HG03025 (cell line): ENCODE results near the gene CDK16.

Experiments used
- ATAC-seq: cut with Tn5 transposase; IDR thresholded peaks from one replicate; pipeline ENCODE4 v1.9.1; 2021; ENCODE audit warnings: mild to moderate bottlenecking, moderate library complexity; ENCODE audit not compliant: unreplicated experiment, low FRiP score

CDK16 gene

DNA sequence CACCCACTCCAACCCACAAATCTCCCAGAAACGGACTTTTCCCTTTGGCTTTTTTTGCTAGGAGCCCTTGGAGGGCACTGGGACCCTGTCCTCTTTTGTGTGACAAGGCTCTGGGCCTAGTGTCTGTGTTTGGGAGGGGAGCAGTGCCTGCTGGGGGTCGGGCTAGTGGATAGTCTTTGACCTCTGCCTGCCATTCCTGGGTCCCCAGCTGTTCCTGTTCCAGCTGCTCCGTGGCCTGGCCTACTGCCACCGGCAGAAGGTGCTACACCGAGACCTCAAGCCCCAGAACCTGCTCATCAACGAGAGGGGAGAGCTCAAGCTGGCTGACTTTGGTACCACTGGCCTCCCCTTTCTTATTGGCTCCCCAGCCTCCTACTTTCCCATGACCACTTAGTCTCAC lies 7.6 kb downstream of the CDK16 start:
- no peak for ATAC-seq

- ATAC-seq, result no peak
Observed at GRCh38 chrX:47226531-47227333, 8.3 kb downstream of the CDK16 start.

GRCh38 chrX:47227334-47227583 lies 8.8 kb downstream of the CDK16 start:
- no peak for ATAC-seq

- ATAC-seq, result no peak
Observed at GRCh38 chrX:47228550-47229270, 10.2 kb downstream of the CDK16 start.

GRCh38 chrX:47229427-47229826 lies 10.9 kb downstream of the CDK16 start:
- ATAC-seq, result no peak

DNA sequence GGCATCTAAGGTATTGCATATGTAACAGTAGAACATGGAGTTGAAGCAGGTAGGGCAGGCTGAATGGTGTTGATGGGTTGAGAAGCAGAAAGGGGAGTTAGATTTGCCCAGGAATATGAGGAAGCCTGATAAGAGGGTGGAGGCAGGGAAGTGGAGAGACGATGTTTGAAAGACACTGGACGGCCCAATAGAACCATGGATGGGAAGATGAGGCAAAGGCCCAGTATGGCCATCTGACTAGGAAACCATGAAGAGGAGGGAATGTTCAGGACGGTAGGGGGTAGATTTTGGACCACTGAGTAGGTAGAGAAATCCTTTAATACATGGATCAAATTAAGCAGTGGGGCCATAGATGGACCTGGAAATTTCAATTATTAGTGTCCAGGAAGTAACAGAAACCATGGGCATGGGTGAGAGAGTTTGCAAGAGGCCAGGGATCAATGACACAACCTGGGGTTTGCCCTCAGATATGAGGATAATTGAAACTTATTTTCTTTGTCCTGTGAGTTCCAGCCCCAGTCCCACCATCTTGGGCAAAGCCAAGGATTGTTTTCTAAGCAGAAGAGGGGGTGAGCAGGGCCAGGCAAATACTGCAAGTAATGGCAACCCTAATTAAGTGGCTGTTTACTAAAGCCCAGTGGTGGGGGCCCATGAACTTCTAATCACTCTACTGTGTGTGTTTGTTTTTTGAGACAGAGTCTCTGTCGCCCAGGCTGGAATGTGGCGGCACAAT lies 11.8 kb downstream of the CDK16 start:
- no peak for ATAC-seq

GRCh38 chrX:47231167-47231566 lies 12.7 kb downstream of the CDK16 start:
- ATAC-seq, result no peak

- no peak for ATAC-seq
Observed at GRCh38 chrX:47232197-47232802, 13.8 kb downstream of the CDK16 start.

GRCh38 chrX:47232803-47233332 lies 14.4 kb downstream of the CDK16 start, which contains the start of gene USP11:
USP11 (plus strand) TSS chrX:47233009; CDS start chrX:47233044, 35 bp downstream.
- ATAC-seq, result peak; percentile 23

GRCh38 chrX:47233333-47234113 lies 15.0 kb downstream of the CDK16 start:
- peak; percentile 75 for ATAC-seq

DNA sequence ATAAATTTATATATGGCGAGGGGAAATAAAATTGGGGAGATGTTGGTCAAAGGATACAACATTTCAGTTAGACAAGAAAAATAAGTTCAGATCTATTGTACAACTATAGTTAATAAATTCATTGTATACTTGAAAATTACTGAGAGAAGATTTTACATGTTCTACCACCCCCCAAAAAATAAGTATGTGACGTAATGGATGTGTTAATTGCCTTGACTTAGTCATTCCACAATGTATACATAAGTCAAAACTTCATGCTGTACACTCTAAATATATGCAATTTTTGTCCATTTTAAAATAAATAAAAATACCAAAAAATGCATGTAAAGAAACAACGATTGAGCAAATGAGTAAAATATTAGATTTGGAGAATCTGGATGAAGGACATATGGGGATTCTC lies 16.1 kb downstream of the CDK16 start:
- ATAC-seq, result no peak

DNA sequence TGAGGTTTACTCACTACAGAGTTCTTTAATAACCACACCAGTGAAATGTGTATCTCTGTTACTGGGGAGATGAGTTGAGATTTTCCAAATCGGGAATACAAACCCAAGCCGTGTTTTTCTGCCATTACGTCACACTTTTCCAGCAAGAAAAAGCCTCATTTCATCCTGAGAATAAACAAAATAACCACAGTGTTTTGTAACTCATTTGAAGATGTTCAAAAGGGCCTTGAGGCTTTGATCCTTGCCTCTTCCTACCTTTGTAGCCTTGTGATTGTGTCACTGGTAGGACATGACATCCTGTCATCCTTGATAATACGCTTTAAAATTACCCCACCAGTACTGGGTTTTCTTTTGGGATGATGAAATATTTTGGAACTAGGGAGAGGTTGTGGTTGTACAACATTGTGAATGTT lies 17.2 kb downstream of the CDK16 start:
- ATAC-seq, result no peak

GRCh38 chrX:47239199-47239598 lies 20.7 kb downstream of the CDK16 start:
- ATAC-seq, result no peak

- ATAC-seq, result no peak
Observed at GRCh38 chrX:47239898-47240545, 21.5 kb downstream of the CDK16 start.

GRCh38 chrX:47240619-47241018 lies 22.1 kb downstream of the CDK16 start:
- ATAC-seq, result no peak

DNA sequence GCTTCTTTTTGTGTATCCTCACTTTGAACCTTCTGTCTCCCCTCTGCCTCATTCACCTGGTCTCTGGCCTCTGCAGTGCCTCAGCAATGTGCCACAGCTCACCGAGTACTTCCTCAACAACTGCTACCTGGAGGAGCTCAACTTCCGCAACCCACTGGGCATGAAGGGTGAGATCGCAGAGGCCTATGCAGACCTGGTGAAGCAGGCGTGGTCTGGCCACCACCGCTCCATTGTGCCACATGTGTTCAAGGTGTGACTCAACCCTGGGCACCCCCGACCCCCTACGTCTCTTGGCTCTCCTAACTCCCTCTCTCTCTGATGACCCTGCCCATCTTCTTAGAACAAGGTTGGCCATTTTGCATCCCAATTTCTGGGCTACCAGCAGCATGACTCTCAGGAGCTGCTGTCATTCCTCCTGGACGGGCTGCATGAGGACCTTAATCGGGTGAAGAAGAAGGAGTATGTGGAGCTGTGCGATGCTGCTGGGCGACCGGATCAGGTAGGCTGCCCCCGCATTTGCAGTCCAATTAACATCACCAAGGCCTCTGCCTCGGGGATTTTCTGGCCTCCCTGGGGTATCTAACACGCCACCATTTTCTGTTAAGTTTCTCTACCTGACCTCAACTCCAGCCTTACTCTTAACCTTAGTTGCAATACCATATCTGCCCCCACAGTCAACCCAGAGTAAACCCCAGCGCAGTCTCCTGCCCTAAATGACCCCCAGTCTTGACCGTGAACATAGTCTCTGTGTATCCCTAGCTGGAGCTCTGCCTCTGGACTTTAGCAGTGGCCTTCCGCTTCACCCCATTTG lies 22.9 kb downstream of the CDK16 start:
- no peak for ATAC-seq

DNA sequence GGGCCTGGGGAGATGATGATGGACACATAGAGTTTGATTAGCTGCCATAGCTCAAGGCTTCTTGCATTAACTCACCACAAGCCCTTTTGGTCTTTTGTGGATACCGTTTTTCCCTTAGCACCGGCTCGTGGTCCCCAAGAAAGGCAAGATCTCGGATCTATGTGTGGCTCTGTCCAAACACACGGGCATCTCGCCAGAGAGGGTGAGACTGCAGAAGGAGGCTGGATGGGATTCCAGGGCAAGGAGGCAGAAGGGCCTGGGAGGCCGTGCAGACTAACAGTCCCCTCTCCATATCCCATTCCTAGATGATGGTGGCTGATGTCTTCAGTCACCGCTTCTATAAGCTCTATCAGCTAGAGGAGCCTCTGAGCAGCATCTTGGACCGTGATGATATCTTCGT lies 23.8 kb downstream of the CDK16 start:
- no peak for ATAC-seq

DNA sequence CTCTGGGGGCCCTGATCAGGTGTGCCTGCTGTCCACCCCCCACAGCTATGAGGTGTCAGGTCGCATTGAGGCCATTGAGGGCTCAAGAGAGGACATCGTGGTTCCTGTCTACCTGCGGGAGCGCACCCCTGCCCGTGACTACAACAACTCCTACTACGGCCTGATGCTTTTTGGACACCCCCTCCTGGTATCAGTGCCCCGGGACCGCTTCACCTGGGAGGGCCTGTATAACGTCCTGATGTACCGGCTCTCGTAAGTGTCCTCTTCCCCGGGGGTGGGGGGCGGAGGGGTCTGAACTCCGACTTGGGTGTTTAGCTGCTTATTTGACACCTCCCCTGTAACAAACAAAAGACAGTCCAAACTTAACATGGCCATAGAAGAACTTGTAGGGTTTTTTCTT lies 24.9 kb downstream of the CDK16 start:
- no peak for ATAC-seq

DNA sequence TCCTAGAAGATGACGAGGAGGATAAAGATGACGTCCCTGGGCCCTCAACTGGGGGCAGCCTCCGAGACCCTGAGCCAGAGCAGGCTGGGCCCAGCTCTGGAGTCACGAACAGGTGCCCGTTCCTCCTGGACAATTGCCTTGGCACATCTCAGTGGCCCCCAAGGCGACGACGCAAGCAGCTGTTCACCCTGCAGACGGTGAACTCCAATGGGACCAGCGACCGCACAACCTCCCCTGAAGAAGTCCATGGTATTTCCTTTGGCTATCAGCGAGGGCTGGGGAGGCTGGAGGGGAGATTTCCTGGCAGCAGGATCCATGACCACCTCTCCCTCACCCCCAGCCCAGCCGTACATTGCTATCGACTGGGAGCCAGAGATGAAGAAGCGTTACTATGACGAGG lies 26.2 kb downstream of the CDK16 start:
- ATAC-seq, result no peak
